GM23338 (cell line): ENCODE results near the gene NUDT5.

Experiments
- EZH2 ChIP-seq: fragments of 200-600 bp; sonication (generic); IDR thresholded peaks from one replicate; pipeline ENCODE4 v1.8.0; 2017; ENCODE audit warnings: antibody characterized with exemption, mild to moderate bottlenecking, low read depth; ENCODE audit not compliant: unreplicated experiment
- POLR2AphosphoS5 ChIP-seq: IDR thresholded peaks from 2 replicates; pipeline ENCODE4 v1.6.1; 2016; ENCODE audit warnings: antibody characterized with exemption, low read depth
- ZNF331 ChIP-seq: fragments of 250-450 bp; sonication (Bioruptor Pico); IDR thresholded peaks from 2 replicates; pipeline ENCODE4 v1.5.0; 2020; ENCODE audit warnings: low read depth, mild to moderate bottlenecking, moderate library complexity
- TF ChIP-seq, protein P1 (sequence below), 2 experiments: fragments of 200-600 bp in 1 of 2; sonication (generic) in 1 of 2; conservative IDR thresholded peaks; 2 replicates each; pipeline versions ENCODE4 v1.5.1 to v1.6.1; 2016 to 2017; ENCODE audit warnings: antibody characterized with exemption in 2 of 2, low read depth in 2 of 2, mild to moderate bottlenecking in 2 of 2, moderate library complexity in 1 of 2
- TF ChIP-seq, protein P2 (sequence below): IDR thresholded peaks from one replicate; pipeline ENCODE4 v1.6.1; 2018; ENCODE audit warnings: antibody characterized with exemption; ENCODE audit not compliant: unreplicated experiment

DNA sequence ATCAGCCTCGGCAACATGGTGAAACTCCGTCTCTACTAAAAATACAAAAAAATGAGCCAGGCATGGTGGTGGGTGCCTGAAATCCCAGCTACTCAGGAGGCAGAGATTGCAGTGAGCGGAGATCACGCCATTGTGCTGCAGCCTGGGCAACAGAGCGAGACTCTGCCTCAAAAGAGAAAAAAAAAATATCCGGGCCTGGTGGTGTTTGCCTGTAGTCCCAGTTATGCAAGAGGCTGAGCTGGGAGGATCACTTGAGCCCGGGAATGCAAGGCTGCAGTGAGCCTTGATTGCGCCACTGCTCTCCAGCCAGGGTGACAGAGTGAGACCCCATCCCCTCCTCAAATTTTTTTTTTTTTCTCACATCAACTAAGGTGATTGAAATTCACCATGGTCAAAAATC is 43.1 kb upstream of the NUDT5 start:
- TF ChIP-seq, protein P1, sequence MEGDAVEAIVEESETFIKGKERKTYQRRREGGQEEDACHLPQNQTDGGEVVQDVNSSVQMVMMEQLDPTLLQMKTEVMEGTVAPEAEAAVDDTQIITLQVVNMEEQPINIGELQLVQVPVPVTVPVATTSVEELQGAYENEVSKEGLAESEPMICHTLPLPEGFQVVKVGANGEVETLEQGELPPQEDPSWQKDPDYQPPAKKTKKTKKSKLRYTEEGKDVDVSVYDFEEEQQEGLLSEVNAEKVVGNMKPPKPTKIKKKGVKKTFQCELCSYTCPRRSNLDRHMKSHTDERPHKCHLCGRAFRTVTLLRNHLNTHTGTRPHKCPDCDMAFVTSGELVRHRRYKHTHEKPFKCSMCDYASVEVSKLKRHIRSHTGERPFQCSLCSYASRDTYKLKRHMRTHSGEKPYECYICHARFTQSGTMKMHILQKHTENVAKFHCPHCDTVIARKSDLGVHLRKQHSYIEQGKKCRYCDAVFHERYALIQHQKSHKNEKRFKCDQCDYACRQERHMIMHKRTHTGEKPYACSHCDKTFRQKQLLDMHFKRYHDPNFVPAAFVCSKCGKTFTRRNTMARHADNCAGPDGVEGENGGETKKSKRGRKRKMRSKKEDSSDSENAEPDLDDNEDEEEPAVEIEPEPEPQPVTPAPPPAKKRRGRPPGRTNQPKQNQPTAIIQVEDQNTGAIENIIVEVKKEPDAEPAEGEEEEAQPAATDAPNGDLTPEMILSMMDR (conservative IDR thresholded peaks at IDR 0.05; ENCODE audit: low read depth in 2 of 2) = no peak
- TF ChIP-seq POLR2AphosphoS5 (no peak), ZNF331 (no peak), EZH2 (no peak)
- TF ChIP-seq, protein P2, sequence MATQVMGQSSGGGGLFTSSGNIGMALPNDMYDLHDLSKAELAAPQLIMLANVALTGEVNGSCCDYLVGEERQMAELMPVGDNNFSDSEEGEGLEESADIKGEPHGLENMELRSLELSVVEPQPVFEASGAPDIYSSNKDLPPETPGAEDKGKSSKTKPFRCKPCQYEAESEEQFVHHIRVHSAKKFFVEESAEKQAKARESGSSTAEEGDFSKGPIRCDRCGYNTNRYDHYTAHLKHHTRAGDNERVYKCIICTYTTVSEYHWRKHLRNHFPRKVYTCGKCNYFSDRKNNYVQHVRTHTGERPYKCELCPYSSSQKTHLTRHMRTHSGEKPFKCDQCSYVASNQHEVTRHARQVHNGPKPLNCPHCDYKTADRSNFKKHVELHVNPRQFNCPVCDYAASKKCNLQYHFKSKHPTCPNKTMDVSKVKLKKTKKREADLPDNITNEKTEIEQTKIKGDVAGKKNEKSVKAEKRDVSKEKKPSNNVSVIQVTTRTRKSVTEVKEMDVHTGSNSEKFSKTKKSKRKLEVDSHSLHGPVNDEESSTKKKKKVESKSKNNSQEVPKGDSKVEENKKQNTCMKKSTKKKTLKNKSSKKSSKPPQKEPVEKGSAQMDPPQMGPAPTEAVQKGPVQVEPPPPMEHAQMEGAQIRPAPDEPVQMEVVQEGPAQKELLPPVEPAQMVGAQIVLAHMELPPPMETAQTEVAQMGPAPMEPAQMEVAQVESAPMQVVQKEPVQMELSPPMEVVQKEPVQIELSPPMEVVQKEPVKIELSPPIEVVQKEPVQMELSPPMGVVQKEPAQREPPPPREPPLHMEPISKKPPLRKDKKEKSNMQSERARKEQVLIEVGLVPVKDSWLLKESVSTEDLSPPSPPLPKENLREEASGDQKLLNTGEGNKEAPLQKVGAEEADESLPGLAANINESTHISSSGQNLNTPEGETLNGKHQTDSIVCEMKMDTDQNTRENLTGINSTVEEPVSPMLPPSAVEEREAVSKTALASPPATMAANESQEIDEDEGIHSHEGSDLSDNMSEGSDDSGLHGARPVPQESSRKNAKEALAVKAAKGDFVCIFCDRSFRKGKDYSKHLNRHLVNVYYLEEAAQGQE = no peak
